NCI-H774 (cell line): ENCODE results near the gene SAP25.

Source experiments
- DNase-seq: peaks from one replicate; lab custom pipeline; 2025; lab: John Stamatoyannopoulos, UW

SAP25 gene

DNA sequence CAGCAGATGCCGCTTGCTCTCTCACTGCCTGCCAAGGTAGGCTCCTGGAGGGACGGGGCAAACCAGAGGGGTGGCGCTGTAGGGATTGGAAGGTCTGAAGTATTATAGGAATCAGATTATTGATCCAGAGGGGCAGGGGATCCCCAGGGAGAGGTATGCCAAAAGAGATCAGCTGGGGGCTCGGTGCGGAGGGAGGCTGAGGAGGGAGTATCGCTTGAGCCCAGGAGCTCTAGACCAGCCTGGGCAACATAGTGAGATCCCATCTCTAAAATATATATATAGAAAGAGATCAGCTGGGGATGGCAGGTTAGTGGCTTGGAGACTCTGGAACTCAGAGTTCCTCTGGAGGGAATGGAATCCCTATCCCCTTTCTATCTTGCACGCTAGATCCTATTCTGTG is 21.5 kb upstream of the SAP25 start:
- no peak for DNase-seq

DNA sequence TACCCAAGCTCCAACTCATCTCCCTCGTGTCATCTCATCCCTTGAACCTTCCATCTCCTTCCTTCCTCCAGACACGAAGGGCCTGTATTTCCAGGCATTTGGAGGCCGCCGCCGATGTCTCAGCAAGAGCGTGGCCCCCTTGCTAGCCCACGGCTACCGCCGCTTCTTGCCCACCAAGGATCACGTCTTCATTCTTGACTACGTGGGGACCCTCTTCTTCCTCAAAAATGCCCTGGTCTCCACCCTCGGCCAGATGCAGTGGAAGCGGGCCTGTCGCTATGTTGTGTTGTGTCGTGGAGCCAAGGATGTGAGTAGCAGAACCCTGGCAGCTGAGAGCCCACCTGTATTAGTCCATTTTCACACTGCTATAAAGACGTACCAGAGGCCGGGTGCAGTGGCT is 17.9 kb upstream of the SAP25 start:
- DNase-seq: no peak

DNA sequence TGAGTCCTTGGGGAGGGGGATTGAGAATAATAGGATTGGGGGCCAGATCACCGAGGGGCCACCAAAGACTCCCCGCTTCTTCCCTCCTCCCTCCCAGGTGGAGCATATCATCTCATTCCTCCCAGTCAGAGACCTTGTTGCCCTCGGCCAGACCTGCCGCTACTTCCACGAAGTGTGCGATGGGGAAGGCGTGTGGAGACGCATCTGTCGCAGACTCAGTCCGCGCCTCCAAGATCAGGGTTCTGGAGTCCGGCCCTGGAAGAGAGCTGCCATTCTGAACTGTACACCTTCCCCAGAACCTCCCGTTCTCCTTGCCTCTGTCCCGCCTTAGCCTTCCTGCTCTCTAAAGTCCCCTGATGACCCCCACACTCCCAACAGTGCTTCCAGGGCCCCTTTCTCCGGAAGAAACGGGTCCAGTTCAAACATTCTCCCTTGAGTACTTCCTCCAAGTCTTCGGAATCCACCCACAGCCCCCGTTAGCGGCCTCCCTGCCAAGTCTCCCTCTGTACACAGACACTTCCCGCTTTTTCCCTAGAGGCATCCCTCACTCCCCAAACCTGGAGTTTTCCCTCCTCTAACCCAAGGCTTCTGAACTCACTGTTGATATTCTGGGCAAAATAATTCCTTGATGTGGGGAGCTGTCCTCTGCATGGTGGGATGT is 16.5 kb upstream of the SAP25 start:
- DNase-seq: no peak

DNA sequence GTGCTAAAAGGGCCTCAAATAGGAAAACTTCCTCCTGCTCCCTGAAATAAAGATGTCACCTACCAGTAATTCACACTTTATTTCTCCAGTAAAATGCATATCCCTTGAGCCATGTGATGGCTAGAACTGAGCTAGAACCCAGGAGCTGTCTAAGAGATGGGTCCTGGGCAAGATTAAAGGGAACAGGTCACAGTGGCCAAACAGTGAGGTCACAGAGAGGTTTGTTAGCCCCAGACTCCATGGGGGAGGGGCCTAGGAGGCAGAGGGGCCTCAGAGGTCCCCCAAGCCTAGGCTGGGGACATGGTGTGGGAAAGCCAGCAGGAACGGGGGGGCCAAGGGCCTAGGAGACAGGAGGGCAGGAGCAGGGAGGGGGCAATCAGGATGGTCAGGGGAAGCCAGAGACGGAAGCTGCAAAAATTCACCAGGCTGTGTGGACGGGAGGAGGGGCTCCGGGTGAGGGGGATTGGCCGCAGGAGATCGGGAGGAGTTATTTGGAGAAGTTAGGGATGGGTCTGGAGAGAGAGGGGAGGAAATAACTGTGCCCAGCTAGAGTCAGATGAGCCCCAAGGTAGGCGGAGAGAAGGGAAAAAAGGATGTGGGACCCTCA is 15.7 kb upstream of the SAP25 start:
- DNase-seq: no peak

DNA sequence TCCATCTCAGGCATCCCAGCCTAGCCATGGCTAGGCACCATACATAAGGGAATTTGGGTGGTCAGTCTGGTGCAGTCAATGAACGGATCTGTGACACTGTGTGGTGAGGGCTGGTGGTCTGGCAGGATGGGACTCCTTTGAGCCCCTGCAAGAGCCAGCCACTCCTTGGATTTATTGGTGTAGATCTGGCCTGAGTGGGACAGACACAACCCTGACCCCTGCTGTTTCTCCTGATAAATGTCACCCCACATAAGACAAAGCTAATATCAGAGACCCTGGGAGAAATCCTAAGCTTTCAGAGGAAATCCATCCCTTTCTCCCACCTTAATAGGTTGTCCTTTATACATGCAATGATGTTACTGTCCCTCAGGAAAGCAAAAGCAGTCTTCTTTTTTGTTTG is 14.7 kb upstream of the SAP25 start:
- no peak for DNase-seq

DNA sequence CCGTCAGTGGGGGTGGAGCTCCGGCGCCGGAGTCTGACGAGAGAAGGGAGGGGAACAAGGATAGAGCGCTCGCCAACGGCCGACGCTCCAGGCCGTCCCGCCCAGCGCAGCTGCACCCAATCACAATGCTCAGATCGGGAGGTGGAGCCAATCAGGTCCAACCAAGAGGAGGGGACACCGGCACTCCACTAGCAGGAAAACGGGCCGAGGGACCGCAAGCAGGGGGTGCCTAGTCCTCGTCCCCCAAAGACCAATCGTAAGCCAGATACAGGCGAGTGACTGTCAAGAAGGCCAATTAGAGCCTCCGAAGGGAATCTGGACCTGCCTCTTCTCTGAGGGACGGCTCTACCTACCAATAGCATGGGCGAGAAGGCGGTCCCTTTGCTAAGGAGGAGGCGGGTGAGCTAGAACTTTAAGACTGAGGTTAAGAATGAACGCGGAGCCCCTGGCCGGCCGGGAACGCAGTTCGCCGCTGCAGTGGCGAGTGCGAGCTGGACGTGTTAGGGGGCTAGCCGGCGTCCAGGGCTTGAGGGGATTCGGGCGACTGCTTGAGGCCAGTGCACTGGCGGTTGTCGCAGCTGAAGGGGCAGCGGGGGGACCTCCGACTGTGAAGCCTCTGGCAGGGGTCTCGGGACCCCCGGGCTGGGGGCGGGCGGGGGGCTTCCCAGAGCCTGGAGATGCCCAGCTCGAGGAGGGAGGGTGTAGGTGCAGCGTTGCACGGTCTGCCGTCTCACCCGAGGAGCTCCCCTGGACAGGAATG is 12.7 kb upstream of the SAP25 start, which contains the start of gene FBXO24:
FBXO24 (plus strand) TSS at position 63 of the 760 bp plus-strand sequence; CDS start at position 361, 298 bp downstream.
- DNase-seq: peak; percentile 99

DNA sequence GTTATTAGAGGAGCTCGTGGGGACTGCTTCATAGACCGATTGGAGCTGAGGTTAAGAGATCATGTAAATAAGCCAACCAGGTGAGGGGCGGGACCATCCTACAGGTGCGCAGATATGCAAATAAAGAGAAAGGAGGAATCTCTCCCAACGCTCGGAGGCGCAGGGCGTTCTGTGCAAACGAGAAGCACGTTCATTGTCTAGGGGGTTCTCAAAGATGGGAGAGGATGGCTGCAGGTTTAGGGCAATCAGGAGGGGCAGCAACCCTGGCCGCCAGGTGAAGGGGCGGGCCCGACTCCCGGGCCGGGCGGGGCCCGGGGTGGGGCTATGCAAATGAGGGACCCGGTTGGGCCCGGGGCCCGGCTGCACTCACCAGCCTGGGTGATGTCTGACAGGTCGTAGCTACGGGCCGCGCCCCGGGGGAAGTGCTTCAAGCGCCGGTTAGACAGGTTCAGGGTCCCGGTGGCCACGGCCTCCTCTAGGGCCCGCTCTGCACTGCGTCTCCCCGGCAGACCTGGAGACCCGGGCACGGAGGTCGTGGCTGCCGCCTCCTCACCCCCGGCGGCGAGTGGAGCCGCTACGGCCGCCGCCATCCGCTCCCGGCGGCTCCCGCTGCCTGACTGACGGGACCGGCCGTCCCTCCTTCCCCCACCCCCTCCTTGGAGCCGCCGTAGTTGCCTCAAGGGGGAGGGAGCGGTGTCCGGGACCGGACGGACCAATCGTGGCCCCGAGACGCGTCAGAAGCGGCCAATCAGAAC is 12.0 kb upstream of the SAP25 start, which contains the start of gene LRCH4:
LRCH4 (minus strand) TSS at position 619 of the 755 bp plus-strand sequence; CDS start at position 590, 29 bp downstream.
- peak; percentile 28 for DNase-seq

DNA sequence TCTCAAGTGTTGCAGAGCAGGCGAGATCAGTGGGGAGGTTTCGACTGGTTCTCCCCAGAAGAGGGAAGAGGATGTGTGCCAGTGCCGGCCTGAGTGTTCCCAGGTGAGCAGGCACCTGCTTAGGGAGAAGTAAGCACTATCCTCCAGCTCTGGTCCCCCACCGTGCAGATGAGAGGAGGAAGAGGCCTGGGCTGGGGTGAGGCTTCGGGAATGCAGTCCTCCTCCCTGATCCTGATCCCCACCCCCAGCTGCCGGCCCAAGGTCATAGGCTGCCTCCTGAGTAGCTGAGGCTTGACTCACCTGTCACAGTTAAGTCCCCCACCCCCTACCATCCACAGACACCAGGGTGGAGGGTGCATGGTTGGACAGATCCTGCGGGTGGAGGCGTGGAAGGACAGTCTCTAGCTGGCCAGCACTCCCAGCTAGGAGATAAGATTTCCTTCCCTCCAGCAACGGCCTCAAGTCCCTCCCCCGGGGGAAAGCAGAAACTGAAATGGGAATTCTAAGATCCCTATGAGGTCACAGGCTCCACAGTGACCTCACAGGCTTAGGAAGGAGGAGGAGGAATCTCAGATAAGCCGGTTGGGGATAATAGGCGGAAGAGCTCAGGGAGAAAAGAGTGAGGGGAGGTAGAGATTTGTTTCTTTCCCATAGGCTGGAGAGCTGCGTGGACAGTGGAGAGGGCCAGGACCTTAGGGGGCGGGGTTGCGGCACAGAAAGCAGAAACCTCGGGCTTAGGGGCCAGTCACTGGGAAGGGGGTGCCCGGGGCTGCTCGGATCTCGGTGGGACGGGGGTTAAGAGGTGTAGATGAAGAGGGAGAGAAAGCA is 11.2 kb upstream of the SAP25 start:
- DNase-seq: no peak

DNA sequence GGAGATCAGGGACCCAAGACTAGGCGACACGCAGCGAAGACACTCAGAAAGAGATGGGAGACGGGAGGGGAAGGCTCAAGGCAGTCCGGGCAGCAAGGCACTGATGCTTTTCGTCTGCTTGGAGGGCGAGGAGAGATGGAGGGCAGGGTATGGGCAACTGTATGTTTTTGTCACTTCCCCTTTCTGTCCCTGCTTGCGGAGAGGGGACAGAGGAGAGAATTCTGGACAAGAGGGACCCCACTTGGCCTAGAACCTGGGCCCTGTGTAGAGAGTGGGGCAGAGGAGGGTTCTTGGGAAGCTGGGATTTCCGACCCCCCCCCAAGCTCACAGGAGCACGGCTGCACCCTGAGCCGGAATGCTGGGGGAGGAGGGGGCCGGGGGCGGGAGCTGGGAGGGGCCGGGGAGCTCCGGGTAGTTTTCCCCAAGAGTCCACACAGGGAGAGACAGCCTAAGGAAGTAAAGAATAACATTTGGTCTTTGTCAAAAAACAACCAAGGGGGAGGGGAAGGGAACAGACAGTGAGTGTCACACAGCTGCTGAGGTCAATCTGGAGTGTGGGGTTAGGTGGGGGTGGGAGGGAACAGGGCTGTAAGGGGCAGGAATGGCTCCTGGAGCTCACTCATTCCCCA is 10.5 kb upstream of the SAP25 start:
- DNase-seq: no peak

DNA sequence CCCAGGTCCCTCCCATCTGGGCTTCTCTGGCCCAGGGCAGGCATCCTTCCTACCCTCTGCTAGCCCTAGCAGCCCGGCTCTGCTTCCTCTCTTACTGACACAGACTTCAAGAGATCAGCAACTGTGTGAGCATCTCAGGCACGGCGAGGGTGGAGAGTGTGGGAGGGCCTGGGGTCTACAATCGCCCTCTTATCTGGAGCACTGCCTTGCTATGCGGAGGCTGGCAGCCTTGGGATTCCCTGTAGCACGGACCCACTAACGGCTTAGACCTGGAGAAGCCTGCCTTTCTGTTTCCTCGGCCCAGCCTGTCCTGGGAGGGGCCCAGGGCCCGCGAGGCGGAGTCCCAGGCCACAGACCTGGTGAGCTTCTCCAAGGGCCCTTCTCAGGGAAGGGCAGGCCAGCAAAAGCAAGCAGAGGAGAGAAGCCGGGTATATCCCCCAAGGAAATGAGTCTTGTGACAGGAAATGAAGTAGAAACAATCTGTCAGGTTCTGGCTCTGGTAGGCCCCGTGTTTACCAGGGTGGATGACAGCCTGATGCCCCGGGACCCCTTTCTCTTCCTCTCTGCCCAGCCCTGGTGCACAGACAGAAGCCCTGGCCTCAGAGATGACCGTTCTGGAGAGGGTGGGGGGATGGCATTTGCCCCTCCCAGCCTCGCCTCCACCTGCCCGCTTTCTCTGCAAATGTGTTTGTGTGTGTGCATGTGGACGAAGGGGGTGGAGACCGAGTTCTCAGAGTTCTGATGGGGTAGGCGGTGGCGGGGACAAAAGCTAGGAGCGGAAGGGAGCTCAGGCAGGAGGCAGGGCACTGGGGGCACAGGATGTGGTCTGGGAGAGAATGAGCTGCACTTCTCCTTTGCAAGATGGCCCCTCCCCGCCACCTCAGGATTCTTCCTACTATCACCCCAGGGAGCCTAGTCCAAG is 9.7 kb upstream of the SAP25 start:
- no peak for DNase-seq

DNA sequence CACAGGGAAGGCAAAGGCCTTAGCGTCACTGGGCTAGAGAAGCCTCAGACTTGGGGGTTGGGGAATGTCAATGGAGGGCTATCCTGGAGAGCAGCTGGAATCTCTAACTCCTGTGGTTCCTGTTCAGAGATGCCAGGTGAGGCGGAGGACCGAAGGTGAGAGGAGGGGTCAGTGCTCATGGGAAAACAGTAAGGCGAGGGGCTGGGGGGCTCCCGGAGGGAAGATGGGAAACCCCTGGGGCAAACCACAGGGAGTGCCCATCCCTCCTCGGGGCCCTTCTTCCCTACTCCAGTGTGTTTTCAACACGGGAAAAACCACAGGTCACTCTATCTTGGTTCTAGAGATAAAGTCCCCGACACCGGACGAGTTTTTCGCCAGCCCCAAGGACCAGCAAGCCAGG is 8.9 kb upstream of the SAP25 start:
- DNase-seq: no peak

DNA sequence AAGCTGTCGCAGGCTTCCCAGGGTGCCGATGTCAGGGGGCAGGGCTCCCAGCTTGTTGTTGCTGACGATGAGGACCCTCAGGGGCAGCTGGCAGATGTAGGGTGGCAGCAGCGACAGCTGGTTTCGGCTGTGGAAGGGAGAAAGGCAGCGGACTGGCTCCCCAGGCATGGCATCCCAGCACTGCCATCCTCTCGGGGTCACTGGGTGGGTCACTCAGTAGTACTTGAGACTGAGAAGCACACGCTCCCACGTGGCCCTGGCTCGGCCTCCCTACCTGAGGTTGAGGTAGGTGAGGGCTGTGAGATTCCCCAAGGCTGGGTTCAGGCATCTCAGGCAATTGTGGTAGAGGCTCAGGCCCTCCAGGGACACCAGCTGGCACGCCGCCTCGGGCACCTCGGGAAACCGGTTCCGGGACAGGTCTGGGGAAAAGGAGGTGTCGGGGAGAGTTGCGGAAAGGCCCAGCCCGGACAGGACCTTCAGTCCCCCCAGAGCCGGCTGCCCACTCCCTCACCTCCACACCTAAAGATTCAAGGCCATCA is 8.4 kb upstream of the SAP25 start:
- DNase-seq: no peak

DNA sequence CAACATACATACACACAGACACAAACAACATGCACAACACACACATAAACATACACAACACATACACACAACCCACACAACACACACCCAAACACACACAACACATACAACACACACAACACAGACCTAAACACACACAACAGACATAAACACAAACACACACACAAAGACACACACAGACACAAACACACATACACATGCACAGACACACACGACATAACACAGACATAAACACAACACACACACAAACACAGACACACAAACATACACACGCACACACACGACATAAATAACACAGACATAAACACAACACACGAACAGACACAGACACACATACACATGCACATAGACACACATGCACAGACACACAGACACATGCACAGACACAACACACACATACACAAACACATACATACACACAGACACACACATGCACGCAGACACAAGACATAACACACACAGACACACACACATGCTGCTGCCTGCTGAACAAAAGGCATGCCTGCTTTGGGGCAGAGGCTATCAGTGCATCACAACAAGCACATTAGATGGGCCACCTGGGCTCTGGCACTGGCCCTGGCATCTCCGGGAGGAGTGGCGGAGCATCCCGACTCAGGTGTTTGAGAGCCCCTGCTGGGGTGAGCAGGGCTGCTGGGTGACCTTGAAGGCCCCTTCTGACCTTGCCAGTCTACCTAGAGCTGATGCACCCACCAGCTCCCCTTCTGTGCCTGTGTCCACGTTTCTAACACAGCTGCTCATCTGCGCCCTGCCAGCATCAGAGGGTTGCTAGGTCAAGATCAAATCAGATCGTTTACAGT is 7.0 kb upstream of the SAP25 start:
- no peak for DNase-seq

DNA sequence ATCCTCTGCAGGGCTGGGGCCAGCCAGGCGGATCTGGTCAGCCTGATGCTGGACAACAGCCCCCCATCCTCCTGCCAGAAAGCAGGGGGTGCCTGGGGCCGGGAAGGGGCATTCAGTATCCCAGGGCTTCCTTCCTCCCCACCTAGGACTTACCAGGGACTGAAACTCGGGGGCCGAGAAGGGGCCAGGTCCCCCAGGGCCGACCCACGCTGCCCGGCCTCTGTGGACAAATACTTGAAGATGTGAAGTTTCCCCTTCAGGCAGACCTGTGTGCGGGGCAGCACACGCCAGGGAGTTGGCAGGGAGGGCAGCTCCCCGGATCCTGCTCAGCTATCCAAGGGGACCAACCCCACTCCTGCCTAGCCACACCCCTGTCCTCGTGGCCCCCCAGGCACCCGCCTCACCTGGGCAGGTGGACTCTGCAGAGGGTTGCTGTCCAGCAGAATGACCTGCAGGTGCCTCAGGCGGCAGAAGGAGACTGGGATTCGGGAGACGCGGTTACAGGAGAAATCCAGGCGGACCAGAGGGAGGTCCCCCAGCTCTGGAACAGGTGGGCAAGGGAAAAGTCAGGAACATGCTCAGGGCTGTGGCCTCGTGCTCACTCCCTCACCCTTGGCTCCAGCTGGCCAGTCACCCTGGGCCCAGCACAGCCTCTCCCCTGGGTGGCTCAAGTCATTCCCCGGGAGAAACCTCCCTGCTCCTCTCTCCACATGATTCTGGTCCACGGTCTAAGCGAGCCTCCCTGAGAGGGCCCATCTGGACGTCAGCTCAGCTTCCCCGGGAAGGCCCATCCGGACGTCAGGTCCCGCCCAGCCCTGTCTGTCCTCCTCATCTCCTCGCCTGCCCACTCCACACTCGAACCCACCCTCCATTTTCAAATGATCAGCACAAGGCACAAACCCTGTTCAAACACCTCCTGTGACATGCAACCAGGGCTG is 4.8 kb upstream of the SAP25 start:
- no peak for DNase-seq

DNA sequence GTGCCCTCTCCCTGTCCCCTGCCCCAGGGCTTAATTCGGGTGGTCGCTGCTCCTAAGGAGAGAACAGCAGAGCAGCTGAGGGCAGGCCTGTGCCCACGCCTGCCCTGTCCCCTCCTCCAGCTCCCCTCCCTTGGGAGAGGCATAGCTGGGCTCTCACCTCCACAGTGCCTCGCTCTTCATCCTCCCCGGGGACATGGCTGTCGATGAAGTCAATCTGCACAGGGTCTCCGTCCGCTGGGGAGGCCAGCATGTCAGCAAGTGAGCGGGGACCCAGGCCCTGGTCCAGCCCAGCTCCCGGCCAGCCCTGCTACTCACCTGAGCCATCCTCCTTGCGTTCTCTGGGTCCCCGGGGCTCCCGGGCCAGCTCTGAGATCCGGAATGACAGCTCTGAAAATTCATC is 3.8 kb upstream of the SAP25 start:
- DNase-seq: no peak

DNA sequence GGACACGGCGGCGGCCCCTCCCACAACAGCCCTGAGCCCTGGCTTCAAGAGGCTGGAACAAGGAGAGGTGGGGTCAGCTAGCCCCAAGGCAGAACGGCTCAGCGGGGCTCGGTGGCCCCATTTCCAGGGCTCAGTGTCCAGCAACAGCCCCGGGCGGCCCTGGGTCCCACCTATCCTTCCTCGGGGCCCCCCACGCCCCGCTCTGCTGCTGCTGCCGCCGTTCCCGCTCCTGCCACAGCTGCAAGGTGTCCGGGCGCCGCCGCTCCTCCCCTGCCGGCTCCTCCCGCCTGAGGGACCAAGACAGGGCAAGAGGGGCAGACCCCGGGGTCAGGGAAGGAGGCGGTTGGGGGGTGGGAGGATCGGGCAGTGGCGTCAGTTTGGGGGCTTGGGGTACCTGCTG is 3.4 kb upstream of the SAP25 start:
- no peak for DNase-seq

DNA sequence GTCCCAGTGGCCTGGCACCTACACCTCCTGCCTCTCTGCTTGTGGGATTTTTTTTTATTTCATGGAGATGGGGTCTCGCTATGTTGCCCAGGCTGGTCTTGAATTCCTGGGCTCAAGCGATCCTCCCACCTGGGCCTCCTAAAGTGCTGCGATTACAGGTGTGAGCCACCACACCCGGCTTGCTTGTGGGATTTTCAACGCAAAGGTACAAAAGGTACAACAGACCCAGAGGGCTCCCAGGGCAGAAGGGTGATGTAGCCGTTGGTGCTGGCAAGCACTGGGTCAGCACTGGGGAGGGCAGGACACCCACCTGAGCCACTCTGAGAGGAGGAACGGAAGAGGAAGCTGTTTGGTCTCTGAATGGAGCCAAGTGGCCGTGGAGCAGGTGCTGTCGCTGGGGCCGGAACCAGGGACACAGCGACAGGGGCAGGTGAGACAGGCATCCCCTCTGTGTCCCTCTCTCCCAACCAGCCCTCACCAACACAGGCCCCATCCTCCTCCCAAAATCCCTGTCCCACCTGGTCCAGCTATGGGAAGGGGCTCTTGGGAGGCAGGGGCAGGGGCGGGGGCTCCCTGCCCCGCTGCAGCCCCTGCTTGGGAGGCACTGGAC is 2.8 kb upstream of the SAP25 start:
- no peak for DNase-seq
